ENCODE results near the gene CCDC91. TPM values are rescaled to one million over a fixed set of nuclear protein-coding genes. Genes with fewer than 3 reads are reported as not detected.

CCDC91 gene
- total RNA-seq, 1 experiment from 2014 or later, result 26.9 TPM

- H3K9me3 ChIP-seq (ENCODE audit: control insufficient read depth, insufficient read depth, low read depth, low read length), result no peaks in the 10 kb centered on the region
- in situ Hi-C loops (cut with HindIII; ENCODE audit: low pct_unique_long_range_greater_than_20kb, low sequenced_read_pairs) (no loop called here), intact Hi-C loops (cut with micrococcal nuclease; ENCODE audit: unreplicated experiment) (no loop called here)
- no peaks in the 10 kb centered on the region for H3K27me3 ChIP-seq (ENCODE audit: control insufficient read depth, insufficient read depth, low read length)
- no peak overlapping the region for H3K27ac ChIP-seq (ENCODE audit: low read length)
- no peak for DNase-seq (ENCODE audit: low read depth, low spot score)
- CTCF ChIA-PET, result no interaction called here
- H3K4me3 ChIP-seq (ENCODE audit: low read depth in 2 of 2, low read length in 2 of 2), result no peak overlapping the region
- BruUV-seq (replicated peaks), result no TSS peak
- H3K4me1 ChIP-seq (ENCODE audit: control insufficient read depth, insufficient read depth, low read length), result no peaks in the 10 kb centered on the region
- no peak for TF ChIP-seq SIN3A (IDR thresholded peaks at IDR 0.05; ENCODE audit: borderline replicate concordance, insufficient read depth, low read depth, low read length)
- TF ChIP-seq, protein P1, sequence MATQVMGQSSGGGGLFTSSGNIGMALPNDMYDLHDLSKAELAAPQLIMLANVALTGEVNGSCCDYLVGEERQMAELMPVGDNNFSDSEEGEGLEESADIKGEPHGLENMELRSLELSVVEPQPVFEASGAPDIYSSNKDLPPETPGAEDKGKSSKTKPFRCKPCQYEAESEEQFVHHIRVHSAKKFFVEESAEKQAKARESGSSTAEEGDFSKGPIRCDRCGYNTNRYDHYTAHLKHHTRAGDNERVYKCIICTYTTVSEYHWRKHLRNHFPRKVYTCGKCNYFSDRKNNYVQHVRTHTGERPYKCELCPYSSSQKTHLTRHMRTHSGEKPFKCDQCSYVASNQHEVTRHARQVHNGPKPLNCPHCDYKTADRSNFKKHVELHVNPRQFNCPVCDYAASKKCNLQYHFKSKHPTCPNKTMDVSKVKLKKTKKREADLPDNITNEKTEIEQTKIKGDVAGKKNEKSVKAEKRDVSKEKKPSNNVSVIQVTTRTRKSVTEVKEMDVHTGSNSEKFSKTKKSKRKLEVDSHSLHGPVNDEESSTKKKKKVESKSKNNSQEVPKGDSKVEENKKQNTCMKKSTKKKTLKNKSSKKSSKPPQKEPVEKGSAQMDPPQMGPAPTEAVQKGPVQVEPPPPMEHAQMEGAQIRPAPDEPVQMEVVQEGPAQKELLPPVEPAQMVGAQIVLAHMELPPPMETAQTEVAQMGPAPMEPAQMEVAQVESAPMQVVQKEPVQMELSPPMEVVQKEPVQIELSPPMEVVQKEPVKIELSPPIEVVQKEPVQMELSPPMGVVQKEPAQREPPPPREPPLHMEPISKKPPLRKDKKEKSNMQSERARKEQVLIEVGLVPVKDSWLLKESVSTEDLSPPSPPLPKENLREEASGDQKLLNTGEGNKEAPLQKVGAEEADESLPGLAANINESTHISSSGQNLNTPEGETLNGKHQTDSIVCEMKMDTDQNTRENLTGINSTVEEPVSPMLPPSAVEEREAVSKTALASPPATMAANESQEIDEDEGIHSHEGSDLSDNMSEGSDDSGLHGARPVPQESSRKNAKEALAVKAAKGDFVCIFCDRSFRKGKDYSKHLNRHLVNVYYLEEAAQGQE (IDR thresholded peaks at IDR 0.05; ENCODE audit: insufficient read depth in 1 of 2, low read depth in 2 of 2, low read length in 1 of 2), result no peak
- no peak for ATAC-seq
- H3K36me3 ChIP-seq (ENCODE audit: control insufficient read depth, insufficient read depth, low read length), result no peaks in the 10 kb centered on the region
- POLR2A ChIA-PET, result no interaction called here
These were observed 57.5 kb downstream of the CCDC91 start for GRCh38 chr12:28247806-28248205.

DNA sequence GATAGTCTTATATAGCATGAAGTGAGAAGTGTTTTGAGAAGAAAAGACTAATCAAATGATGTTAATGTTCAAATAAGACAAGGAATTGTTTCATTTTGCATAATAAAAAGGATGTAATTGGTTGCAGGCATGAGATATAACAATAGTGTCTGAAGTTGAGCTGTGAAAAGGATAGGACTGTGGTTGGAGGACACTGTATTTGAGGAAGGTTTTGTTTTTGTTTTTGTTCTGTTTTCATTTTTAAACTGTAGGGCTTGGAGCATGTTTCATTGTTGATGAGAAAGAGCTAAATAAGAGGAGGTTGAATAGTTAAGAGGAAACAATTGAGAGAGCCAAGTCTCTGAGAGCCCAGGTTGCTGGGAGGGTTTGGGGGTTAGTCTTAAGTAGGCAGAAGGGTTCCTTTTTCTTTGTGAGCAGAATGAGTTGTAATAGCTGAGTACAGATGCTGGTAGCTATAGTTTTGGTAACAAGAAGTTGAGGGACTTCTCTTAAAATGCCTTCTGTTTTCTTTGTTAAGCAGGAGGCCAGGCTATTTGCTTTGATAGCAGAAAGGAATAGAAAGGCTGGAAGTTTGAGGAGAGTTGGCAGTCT, 58.4 kb downstream of the CCDC91 start:
- Histone ChIP-seq H3K36me3 (ENCODE audit: control insufficient read depth, insufficient read depth, low read length) (no peaks in the 10 kb centered on the region), H3K4me3 (ENCODE audit: low read depth in 2 of 2, low read length in 2 of 2) (no peak overlapping the region), H3K4me1 (ENCODE audit: control insufficient read depth, insufficient read depth, low read length) (no peaks in the 10 kb centered on the region), H3K27ac (ENCODE audit: low read length) (no peak overlapping the region), H3K27me3 (ENCODE audit: control insufficient read depth, insufficient read depth, low read length) (no peaks in the 10 kb centered on the region), H3K9me3 (ENCODE audit: control insufficient read depth, insufficient read depth, low read depth, low read length) (no peaks in the 10 kb centered on the region)
- in situ Hi-C loops (cut with HindIII; ENCODE audit: low pct_unique_long_range_greater_than_20kb, low sequenced_read_pairs) (no loop called here), intact Hi-C loops (cut with micrococcal nuclease; ENCODE audit: unreplicated experiment) (no loop called here)
- TF ChIP-seq SIN3A (IDR thresholded peaks at IDR 0.05; ENCODE audit: borderline replicate concordance, insufficient read depth, low read depth, low read length) (no peak), POLR2AphosphoS5 (IDR thresholded peaks at IDR 0.05; ENCODE audit: low read depth, low read length) (no peak), TCF7L2 (IDR thresholded peaks at IDR 0.05; ENCODE audit: low read depth, low read length) (no peak)
- TF ChIP-seq, protein P1 (IDR thresholded peaks at IDR 0.05; ENCODE audit: insufficient read depth in 1 of 2, low read depth in 2 of 2, low read length in 1 of 2), result no peak
- TF ChIP-seq, protein P2, sequence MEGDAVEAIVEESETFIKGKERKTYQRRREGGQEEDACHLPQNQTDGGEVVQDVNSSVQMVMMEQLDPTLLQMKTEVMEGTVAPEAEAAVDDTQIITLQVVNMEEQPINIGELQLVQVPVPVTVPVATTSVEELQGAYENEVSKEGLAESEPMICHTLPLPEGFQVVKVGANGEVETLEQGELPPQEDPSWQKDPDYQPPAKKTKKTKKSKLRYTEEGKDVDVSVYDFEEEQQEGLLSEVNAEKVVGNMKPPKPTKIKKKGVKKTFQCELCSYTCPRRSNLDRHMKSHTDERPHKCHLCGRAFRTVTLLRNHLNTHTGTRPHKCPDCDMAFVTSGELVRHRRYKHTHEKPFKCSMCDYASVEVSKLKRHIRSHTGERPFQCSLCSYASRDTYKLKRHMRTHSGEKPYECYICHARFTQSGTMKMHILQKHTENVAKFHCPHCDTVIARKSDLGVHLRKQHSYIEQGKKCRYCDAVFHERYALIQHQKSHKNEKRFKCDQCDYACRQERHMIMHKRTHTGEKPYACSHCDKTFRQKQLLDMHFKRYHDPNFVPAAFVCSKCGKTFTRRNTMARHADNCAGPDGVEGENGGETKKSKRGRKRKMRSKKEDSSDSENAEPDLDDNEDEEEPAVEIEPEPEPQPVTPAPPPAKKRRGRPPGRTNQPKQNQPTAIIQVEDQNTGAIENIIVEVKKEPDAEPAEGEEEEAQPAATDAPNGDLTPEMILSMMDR (IDR thresholded peaks at IDR 0.05), result no peak
- ChIA-PET POLR2A (no interaction called here), CTCF (no interaction called here)
- ATAC-seq (no peak), DNase-seq (ENCODE audit: low read depth, low spot score) (no peak)
- BruUV-seq (replicated peaks), result no TSS peak
